Lower leg skin (tissue), 3 donors: ENCODE measurements around the gene C22orf42.
"Not testable (repeated sequence)": the region's sequence is repeated elsewhere in the genome, so short reads cannot be mapped to it uniquely, and the experiment has no call there.

Experiments
- CTCF ChIP-seq, 3 donors: fragments of 450-650 bp; IDR thresholded peaks; one replicate each; pipeline ENCODE4 v1.5.1; 2016; ENCODE audit warnings: antibody characterized with exemption in 3 of 3, mild to moderate bottlenecking in 3 of 3, moderate library complexity in 2 of 3
- POLR2A ChIP-seq, 2 donors: fragments of 450-650 bp; IDR thresholded peaks; one replicate each; pipeline ENCODE4 v1.6.1; 2016 to 2017; ENCODE audit warnings: antibody characterized with exemption in 2 of 2, mild to moderate bottlenecking in 1 of 2, moderate library complexity in 1 of 2

DNA sequence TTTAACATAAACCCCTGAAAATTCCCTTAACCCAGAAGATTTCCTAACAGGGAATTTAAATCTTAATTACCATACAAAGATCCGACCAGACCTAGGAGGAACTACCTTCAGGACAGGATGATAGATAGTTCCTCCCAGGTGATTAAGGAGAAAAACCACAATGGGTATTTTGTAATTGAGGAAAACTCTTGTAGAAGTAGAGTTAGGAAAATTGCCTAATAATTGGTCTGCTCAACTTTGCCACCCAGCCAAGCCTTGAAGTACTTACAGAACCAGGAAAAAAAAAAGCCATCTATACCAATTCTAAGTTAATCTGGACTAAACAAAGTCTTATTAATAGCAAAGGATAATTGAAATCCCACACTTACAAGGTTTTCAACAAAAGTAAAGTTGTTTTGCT is 20.5 kb downstream of the C22orf42 start:
- TF ChIP-seq CTCF, POLR2A (IDR thresholded peaks at IDR 0.05): not testable (repeated sequence)
